Gastrocnemius medialis (tissue), 4 donors: ENCODE data around the gene ROR1.

ENCODE experiments used
- CTCF ChIP-seq, 5 experiments: fragments of 450-650 bp in 3 of 5; fragments of 200-600 bp in 2 of 5; sonication (generic) in 2 of 5; IDR thresholded peaks in 4 of 5; conservative IDR thresholded peaks in 1 of 5; 1 replicate in 4 of 5; 2 replicates in 1 of 5; pipeline ENCODE4 v1.5.1; 2016 to 2019; ENCODE audit warnings: antibody characterized with exemption in 5 of 5, mild to moderate bottlenecking in 3 of 5, moderate library complexity in 3 of 5
- POLR2A ChIP-seq, 2 donors: fragments of 450-650 bp; IDR thresholded peaks; one replicate each; pipeline ENCODE4 v1.6.1; 2017; ENCODE audit warnings: antibody characterized with exemption in 2 of 2, mild to moderate bottlenecking in 2 of 2, moderate library complexity in 2 of 2

GRCh38 chr1:63740432-63740831, 33.4 kb upstream of the ROR1 start:
- TF ChIP-seq POLR2A (IDR thresholded peaks at IDR 0.05) (no peak), CTCF (IDR thresholded peaks at IDR 0.05 in 4 of 5, conservative IDR thresholded peaks at IDR 0.05 in 1 of 5) (no peak)
